Hippocampal formation (tissue), 2 donors: Measurements from ENCODE around the gene PRAMEF14.
A peak's percentile ranks its signal among the peaks of the same experiment; 100 is the strongest.
"Not testable (repeated sequence)": the region's sequence is repeated elsewhere in the genome, so short reads cannot be mapped to it uniquely, and the experiment has no call there.

Experiments
- DNase-seq, 2 donors: peaks; one replicate each; lab custom pipeline; 2025; lab: John Stamatoyannopoulos, UW

PRAMEF14 gene, protein sequence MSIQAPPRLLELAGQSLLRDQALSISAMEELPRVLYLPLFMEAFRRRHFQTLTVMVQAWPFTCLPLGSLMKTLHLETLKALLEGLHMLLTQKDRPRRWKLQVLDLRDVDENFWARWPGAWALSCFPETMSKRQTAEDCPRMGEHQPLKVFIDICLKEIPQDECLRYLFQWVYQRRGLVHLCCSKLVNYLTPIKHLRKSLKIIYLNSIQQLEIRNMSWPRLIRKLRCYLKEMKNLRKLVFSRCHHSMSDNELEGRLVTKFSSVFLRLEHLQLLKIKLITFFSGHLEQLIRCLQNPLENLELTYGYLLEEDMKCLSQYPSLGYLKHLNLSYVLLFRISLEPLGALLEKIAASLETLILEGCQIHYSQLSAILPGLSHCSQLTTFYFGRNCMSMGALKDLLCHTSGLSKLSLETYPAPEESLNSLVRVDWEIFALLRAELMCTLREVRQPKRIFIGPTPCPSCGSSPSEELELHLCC

GRCh38 chr1:13347034-13347433 is at the start of gene PRAMEF14:
PRAMEF14 (minus strand) TSS chr1:13347134; CDS start chr1:13345314, 1,820 bp downstream.
- not testable (repeated sequence) for DNase-seq

DNA sequence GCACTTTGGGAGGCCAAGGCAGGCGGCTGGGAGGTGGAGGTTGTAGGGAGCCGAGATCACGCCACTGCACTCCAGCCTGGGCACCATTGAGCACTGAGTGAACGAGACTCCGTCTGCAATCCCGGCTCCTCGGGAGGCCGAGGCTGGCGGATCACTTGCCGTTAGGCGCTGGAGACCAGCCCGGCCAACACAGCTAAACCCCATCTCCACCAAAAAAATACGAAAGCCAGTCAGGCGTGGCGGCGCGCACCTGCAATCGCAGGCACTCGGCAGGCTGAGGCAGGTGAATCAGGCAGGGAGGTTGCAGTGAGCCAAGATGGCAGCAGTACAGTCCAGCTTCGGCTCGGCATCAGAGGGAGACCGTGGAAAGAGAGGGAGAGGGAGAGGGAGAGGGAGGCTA is 48.4 kb upstream of the PRAMEF14 start:
- DNase-seq, result not testable (repeated sequence)

DNA sequence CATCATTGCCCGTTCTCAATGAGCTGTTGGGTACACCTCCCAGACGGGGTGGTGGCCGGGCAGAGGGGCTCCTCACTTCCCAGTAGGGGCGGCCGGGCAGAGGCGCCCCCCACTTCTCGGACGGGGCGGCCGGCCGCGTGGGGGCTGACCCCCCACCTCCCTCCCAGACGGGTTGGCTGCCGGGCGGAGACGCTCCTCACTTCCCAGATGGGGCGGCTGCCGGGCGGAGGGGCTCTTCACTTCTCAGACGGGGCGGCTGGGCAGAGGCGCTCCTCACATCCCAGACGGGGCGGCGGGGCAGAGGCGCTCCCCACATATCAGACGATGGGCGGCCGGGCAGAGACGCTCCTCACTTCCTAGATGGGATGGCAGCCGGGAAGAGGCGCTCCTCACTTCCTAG is 47.8 kb upstream of the PRAMEF14 start:
- DNase-seq, result not testable (repeated sequence)

- not testable (repeated sequence) for DNase-seq
Measured at GRCh38 chr1:13393004-13393403, 46.1 kb upstream of the PRAMEF14 start.

- not testable (repeated sequence) for DNase-seq
Measured at GRCh38 chr1:13389332-13389731, 42.4 kb upstream of the PRAMEF14 start, which contains the start of gene PRAMEF17. PRAMEF17 (plus strand) TSS chr1:13389632; CDS start chr1:13389658, 26 bp downstream.

- not testable (repeated sequence) for DNase-seq
Measured at GRCh38 chr1:13380380-13380779, 33.4 kb upstream of the PRAMEF14 start.

GRCh38 chr1:13378983-13379382 is 32.0 kb upstream of the PRAMEF14 start:
- DNase-seq, result not testable (repeated sequence)

DNA sequence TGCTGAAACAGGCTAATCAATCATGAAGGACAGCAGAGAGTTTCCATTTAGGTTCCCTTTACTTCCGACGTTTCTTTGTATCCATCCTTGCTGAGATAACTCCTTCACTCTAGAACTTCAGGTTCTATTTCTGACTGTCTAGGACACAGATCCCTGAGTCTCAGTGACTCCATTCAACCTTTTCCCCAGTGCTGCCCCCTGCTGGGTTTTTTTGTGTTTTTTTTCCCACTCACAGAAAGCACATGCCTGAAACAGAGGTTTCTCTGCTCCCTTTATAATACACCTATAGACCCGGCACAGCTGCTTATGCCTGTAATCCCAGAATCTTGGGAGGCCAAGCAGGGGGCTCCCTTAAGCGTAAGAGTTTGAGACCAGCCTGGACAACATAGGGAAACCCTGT is 21.6 kb upstream of the PRAMEF14 start:
- not testable (repeated sequence) for DNase-seq

- not testable (repeated sequence) for DNase-seq
Measured at GRCh38 chr1:13366536-13366935, 19.6 kb upstream of the PRAMEF14 start.

DNA sequence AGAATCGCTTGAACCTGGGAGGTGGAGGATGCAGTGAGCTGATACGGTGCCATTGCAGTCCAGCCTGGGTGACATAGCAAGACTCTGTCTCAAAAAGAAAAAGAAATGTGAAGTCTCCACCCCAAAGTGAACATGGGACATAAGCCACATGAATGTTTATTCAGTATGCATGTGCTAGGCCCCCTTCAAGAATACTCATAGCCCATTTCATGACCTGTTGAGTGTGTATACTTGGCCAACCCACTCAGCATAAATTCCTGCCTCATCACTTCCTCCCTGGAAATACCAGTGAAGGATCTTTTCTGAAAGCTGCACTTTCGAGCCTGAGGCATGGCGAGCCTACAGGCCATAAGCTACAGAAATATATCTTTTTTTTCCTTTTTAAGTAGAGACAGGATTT is 18.0 kb upstream of the PRAMEF14 start:
- not testable (repeated sequence) for DNase-seq

DNA sequence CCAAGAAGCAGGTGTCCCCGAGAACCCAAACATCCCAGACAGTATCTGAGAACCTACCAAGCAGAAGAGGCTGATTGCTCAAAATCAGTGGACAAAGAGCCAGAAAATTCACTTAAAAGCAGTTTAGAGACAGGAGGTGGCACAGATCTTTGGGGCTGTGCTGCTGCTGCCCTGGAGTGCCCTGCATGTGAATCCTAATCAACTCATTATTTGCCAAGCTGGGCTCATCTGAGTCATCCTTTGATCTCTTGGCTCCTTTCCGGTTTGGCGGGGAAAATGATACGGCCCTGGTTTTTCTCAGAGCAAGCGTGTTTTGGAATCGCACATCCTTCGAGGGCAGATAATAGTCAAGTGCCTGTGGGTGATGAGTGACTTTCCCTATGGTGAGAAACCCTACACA is 15.4 kb upstream of the PRAMEF14 start:
- DNase-seq, result not testable (repeated sequence)

- DNase-seq, result peak in 1 of 2 donors; percentile 6
Measured at GRCh38 chr1:13356774-13357173, 9.8 kb upstream of the PRAMEF14 start.

DNA sequence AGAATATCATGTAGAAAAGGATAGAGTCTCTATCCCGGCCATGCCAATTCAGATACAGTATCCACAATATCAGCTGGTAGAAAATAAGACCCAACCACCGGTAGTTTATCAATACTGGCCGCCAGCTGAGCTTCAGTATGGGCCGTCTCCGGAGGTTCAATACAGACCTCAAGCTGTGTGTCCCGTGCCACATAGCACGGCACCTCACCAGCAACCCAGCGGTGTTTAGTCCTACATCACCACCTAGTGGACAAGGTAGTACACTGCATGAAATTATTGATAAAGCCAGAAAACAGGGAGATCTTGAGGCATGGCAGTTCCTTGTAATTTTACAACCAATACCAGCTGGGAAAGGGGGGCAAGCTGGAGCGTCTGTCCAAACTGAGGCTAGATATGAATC is 7.5 kb upstream of the PRAMEF14 start:
- not testable (repeated sequence) for DNase-seq

DNA sequence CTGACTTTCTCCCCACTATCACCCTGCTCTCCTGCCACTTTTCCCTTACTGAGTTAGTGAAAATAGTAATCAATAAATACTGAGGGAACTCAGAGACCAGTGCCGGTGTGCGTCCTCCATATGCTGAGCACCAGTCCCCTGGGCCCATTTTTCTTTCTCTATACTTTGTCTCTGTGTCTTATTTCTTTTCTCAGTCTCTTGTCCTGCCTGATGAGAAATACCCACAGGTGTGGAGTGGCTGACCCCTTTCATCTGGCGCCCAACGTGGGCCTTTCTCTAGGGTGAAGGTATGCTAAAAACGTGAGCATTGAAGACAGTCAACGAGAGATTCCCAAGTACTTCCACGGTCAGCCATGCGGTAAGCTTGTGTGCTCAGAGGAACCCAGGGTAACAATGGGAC is 6.5 kb upstream of the PRAMEF14 start:
- not testable (repeated sequence) for DNase-seq

DNA sequence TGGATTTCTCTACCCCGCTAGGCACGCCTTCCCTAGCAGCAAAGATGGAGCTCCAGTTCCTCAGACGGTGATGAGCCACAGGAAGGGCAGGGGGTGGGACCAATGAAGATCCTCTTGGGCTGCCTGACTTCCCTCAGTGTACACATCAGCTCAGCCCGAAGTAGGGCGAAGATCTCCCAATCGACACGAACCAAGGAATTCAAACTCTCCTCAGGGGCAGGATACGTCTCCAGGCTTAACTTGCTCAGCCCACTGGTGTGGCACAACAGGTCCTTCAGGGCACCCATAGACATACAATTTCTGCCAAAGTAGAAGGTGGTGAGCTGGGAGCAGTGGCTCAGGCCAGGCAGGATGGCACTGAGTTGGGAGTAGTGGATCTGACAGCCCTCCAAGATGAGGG is 4.4 kb downstream of the PRAMEF14 start:
- not testable (repeated sequence) for DNase-seq

- not testable (repeated sequence) for DNase-seq
Measured at GRCh38 chr1:13315281-13315680, 31.7 kb downstream of the PRAMEF14 start, which contains the start of gene PRAMEF15. PRAMEF15 (plus strand) TSS chr1:13315581; CDS start chr1:13318408, 2,827 bp downstream.

- DNase-seq, result not testable (repeated sequence)
Measured at GRCh38 chr1:13303239-13303638, 43.7 kb downstream of the PRAMEF14 start, which contains the start of gene PRAMEF33. PRAMEF33 (plus strand) TSS chr1:13303539; CDS start chr1:13305955, 2,416 bp downstream.

DNA sequence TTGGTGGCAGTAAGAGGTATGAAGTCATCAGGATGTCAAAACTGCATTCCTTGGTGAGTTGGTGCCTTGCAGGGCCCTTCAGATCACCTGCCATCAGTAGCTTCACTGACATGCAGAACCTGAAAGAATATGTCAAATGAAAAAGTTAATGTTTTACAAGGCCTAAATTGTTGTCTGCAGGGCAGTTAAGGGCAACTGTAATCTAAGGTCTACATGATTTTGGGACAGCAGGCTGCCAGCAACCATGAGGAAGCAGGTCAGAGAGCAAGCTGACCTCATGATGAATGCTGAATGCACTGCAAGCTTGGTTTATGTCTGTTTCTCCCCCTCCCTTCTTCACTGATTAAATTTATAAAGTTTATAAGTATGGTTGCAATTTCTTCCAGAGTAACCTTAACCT is 44.7 kb downstream of the PRAMEF14 start:
- not testable (repeated sequence) for DNase-seq

- DNase-seq, result not testable (repeated sequence)
Measured at GRCh38 chr1:13298699-13299098, 48.2 kb downstream of the PRAMEF14 start.

GRCh38 chr1:13297216-13297931 is 49.6 kb downstream of the PRAMEF14 start:
- not testable (repeated sequence) for DNase-seq
